Activated CD4-positive, alpha-beta T cell treated with anti-CD3 and anti-CD28 coated beads, Interleukin-2, Interleukin-4, amounts not matched to agents 100 ng/mL and 50 ng/mL, durations not matched to agents 16 hours and 8 hours (primary cell): Measurements from ENCODE around the gene PPFIA4.
A peak's percentile ranks its signal among the peaks of the same experiment; 100 is the strongest.

ENCODE experiments used
- DNase-seq: peaks from one replicate; pipeline ENCODE4 v3.0.0-alpha.2; 2020; ENCODE audit warnings: low spot score

The PPFIA4 gene

GRCh38 chr1:203082571-203083462 lies 56.5 kb downstream of the PPFIA4 start:
- no peak for DNase-seq

DNA sequence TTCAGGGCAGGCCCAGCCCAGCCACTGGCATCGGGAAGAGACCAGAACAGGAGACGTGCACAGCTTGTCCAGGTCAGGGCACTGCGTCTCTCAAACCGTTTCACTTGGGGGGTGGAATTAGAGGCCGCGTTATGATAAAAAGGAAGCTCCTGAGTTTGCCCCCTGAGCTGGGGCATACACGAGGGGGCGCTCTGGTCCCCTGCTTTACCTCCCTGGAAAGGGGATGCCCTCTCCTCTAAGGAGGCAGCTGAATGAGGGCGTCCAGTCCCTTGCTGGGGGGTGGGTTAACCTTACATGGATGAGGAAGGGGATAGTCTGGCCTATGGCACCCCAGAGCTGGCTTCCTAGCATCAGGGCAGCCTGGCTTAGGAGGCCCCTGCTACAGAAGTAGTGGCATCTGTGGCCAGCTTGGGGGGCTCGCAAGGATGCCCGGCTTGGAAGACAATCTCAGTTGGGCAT lies 57.2 kb downstream of the PPFIA4 start:
- DNase-seq = no peak

- DNase-seq = peak; percentile 39
Measured at GRCh38 chr1:203084588-203085527, 58.6 kb downstream of the PPFIA4 start.

DNA sequence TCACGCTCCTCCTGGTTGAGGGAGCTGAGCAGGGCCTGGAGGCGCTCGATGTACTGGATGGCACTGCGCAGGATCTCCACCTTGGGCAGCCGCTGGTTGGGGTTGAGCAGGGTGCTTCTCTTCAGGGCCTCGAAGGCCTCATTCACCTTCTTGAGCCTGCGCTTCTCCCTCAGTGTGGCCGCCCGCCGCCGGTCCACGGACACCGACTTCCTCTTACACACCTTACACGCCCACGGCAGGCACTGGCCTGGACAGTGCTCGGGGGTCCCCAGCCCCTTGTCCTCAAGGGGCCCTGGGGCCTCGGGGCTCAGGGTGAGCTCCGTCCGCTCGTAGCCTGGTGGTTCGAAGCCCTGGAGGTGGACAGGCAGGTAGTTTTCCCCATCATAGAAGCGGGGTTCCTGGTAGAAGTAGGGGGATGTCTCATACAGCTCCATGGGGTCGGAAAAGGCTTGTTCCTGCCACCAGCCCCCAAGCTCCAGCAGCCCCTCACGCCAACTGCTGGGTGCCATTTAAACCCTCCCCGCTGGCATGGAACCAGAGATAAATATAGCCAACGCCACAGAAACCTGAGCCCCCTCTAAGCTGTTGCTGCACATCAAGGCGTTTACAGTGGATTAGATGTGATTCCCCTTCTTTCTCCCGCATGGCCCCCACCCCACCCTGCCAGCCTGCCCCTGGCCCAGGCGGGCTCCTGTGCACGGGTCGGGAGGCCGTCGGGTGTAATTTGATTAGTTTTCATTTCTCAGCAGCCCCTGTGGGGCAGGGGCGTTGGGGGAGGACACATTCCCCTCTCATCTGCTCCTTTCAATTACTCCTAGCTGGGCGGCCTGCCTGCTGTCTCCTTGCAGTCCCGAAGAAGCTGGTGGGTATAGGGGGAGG lies 59.5 kb downstream of the PPFIA4 start, which contains the start of gene MYOG:
MYOG (minus strand) TSS at position 485 of the 879 bp plus-strand sequence; CDS start at position 434, 51 bp downstream.
- no peak for DNase-seq

DNA sequence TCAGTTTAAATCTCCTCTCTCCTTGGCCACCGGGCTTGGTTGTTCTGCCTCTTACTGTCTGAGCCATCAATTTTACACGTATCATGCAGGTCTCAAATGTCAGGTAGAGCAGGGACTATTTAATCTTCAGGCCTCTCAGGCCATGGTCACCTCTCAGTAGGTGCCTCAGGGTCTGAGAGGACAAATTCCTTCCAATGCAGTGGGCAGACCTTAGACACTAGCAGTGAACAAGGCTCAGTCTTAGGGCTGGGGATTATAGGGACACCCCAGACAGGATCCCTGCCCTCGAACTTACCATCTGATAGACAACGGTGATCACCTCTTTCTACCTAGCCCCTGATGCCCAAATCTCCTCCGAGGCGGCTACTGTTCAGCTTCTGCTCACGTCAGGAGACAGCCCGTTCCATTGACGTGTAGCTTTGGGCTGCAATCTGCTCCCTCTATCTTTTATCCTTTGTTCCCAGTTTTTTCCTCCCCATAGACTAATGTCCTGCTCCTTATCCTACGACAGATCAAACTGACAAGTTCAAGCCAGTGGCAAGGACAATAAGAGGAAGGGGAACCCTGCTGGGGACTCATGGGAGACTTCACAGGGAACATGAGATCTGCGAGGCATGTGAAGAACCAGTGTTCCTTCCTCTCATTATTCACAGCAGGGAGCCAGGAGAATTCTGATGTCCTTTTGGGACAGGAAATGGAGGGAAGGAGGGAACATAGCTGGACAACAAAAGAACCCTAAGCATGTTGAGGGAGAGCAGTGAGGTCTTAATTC lies 60.9 kb downstream of the PPFIA4 start:
- DNase-seq = no peak

- no peak for DNase-seq
Measured at GRCh38 chr1:203088441-203088840, 62.1 kb downstream of the PPFIA4 start.

DNA sequence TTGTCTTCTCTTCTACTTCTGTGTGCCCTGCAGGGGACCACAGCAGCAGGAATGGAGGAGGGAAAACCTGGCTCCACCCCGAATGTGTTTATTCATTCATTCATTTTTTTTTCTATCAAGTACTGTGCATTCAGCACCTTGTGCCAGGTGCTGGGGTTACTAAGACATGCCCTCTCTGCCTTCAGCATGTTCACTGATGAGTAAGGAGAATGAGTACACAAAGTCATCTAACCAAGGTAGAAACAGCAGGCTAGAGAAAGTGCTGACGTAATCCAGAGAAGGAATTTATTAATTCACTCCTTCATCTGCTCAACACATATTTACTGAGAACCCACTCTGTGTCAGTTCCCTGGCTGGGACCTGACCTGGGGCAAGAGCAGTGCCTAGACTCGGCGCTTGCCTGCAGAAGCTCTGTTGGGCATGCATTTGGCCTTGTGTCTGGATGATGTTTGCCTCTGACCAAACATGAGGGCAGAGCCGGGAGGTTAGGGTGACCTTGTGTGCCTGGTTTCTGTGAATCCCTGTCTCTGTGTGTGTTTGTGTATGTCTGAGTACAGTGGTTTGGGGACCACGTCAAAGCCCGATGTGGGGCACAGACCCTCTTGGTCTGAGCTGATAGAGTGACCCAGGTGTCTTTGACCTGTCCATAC lies 62.8 kb downstream of the PPFIA4 start:
- DNase-seq = no peak

- DNase-seq = no peak
Measured at GRCh38 chr1:203089651-203090045, 63.4 kb downstream of the PPFIA4 start.

DNA sequence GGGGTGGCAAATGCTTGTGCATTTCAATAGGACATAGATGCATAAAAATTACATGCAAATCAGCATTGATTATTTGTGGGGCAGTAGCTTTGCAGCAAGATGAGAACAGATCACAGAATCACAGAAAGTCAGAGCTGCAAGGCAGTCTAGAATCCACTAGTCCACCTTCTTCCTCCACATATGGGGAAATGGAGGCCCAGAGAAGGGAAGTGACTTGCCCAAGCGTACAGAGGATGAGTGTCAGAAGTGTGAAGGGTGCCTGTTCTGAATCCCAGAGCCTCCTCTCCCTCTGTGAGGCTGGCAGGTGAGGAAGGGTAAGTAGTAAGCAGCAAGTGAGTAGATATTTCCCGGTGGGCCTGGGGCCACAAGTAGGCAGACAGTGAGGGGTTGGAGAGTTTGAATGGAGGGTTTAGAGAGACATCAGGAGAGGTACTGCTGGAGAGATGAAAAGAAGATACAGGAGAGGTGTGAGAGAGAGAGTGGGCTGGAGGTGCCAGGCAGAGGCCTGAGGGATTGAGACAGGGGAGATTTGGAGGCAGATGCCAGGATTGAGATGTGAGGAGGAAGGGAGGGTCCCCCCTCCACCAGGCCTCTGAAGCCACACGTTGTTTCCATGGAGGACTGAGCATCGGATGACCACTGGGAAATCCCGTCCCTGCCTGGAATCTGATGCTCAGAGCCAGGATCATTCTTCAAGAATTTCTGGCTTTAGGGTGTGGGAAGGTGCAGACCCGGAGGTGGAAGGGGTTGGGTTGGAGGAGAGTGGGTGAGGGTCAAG lies 64.3 kb downstream of the PPFIA4 start:
- DNase-seq = no peak

- no peak for DNase-seq
Measured at GRCh38 chr1:203091199-203091477, 64.8 kb downstream of the PPFIA4 start.

- DNase-seq = no peak
Measured at GRCh38 chr1:203091761-203092330, 65.6 kb downstream of the PPFIA4 start.

DNA sequence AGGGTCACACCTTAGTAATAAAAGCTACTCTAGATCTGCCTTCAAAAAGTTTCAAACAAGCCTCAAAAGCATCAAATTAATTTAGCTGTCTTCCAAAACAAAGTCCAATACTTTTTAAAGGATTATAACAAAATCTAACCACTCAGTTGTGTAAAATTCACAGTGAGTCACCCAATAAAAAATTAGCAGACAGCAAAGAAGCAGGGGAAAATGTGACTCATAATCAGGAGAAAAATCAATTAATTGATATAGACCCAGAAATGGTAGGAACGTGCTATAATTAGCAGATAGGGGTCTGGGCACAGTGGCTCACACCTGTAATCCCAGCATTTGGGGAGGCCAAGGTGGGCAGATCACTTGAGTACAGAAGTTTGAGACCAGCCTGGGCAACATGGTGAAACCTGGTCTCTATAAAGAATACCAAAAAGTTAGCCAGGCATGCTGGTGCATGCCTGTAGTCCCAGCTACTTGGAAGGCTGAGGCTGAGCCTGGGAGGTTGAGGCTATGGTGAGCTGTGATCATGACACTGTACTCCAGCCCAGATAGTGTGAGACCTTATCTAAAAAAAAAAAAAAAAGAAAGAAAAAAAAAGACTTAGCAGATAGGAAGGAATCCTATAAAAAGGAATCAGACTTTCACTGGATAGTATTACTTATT lies 67.6 kb downstream of the PPFIA4 start:
- DNase-seq = no peak

GRCh38 chr1:203095061-203095690 lies 68.9 kb downstream of the PPFIA4 start:
- DNase-seq = no peak

DNA sequence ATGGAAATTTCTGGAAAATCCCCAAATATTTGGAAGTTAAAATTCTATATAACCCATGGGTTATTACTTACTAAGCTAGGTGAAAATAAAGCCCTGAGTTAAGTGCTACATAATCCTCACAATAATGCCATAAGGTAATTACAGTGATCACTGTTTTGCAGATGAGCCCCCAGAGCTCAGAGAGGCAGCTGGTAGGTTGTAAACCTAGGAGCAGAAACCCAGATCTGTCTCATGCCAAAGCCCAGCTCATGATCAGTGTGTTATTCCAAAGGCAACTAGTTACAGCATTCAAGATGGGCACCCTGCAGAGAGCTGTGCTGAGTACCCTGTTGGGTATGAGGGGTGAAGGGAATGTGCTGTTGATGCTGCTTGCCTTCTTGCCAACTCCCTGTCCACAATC lies 70.3 kb downstream of the PPFIA4 start:
- DNase-seq = no peak

DNA sequence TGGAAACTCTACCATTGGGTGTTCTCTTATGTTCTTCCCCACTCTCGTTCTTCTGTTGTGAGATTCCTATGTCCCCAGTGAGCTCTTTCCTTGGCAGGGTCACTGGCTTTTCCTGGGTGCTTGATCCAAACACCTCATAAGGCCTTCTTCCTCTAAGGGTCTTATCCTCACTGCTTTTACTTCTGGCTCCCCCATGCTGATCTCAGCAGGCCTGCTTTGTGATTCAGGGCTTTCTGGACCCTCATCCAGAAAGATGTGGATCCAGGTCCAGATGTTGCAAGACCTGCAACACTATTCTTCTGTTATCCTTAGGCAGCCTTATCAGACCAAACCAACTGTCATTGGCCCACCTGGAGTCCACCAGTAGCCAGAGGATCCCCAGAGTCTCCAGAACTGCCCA lies 70.7 kb downstream of the PPFIA4 start:
- no peak for DNase-seq

DNA sequence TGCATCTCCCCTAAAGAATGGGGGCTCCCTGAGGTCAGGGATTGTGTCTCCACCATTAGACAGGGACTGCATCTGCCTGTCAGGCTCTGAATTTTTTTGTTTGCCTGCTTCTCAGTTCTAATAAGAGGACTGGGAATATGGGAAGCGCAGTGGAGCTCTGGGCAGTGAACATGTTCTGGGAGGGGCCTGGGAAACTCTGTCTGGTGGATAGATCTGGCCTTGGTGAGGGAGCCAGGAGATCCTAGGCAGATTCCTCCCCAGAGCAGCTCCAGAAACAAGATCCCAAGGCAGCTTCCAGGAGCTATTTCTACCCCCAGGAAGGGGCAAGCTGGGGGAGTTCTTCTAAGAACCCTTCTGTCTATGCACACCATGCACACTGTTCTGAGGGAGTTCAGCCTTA lies 72.2 kb downstream of the PPFIA4 start:
- DNase-seq = no peak

- no peak for DNase-seq
Measured at GRCh38 chr1:203098914-203099520, 72.7 kb downstream of the PPFIA4 start.
